WTC11 (cell line): ENCODE data around the gene POU5F1. TPM values are rescaled to one million over a fixed set of nuclear protein-coding genes. Genes with fewer than 3 reads are reported as not detected.

Source experiments
- ATAC-seq: fragments of 200-7000 bp; cut with Tn5 transposase; 2 replicates; pipeline ENCODE4 v1.10.0; 2021; ENCODE audit warnings: mild to moderate bottlenecking, moderate library complexity
- CTCF ChIA-PET: fragments of 300-600 bp; sonication (Branson Sonifier 250); formaldehyde crosslinking; loops from one replicate; lab custom pipeline; 2021; ENCODE audit warnings: antibody characterized with exemption; lab: Charles Lee
- POLR2A ChIA-PET: fragments of 350-600 bp; sonication (Branson Sonifier 250); formaldehyde crosslinking; loops from one replicate; lab custom pipeline; 2021; ENCODE audit warnings: antibody characterized with exemption; lab: Charles Lee
- DNase-seq: peaks from one replicate; pipeline ENCODE4 v3.0.0; 2021; ENCODE audit warnings: low spot score
- H3K27ac Mint-ChIP-seq: 2 replicates; pipeline ENCODE4 v1.8.0; 2021; ENCODE audit warnings: mixed read lengths
- H3K27me3 Mint-ChIP-seq: 2 replicates; pipeline ENCODE4 v1.8.0; 2021; ENCODE audit warnings: low read depth, mild to moderate bottlenecking, moderate library complexity, mixed read lengths
- H3K36me3 Mint-ChIP-seq: 2 replicates; pipeline ENCODE4 v1.8.0; 2021; ENCODE audit warnings: mixed read lengths
- H3K4me1 Mint-ChIP-seq: 2 replicates; pipeline ENCODE4 v1.8.0; 2022; ENCODE audit warnings: mixed read lengths
- H3K4me3 Mint-ChIP-seq: 2 replicates; pipeline ENCODE4 v1.8.0; 2021; ENCODE audit warnings: mild to moderate bottlenecking, moderate library complexity, mixed read lengths
- H3K9me3 Mint-ChIP-seq: 2 replicates; pipeline ENCODE4 v1.8.0; 2021; ENCODE audit warnings: mixed read lengths
- ATF3 ChIP-seq: sonication (generic); formaldehyde crosslinking; conservative IDR thresholded peaks from 2 replicates; pipeline ENCODE4 v1.8.1; 2022; ENCODE audit warnings: mild to moderate bottlenecking, missing genetic modification reagents
- E2F4 ChIP-seq: sonication (generic); formaldehyde crosslinking; IDR thresholded peaks from 2 replicates; pipeline ENCODE4 v1.8.1; 2022; ENCODE audit warnings: low read depth, mild to moderate bottlenecking, moderate library complexity, missing genetic modification reagents, borderline replicate concordance
- EMX1 ChIP-seq: fragments of 250-450 bp; sonication (Bioruptor Pico); IDR thresholded peaks from 2 replicates; pipeline ENCODE4 v1.8.0; 2021; ENCODE audit warnings: mild to moderate bottlenecking
- GABPB1 ChIP-seq: sonication (generic); formaldehyde crosslinking; IDR thresholded peaks from 2 replicates; pipeline ENCODE4 v1.8.1; 2023; ENCODE audit warnings: mild to moderate bottlenecking, missing genetic modification reagents
- IRF2 ChIP-seq: sonication (generic); formaldehyde crosslinking; IDR thresholded peaks from 2 replicates; pipeline ENCODE4 v1.8.0; 2022; ENCODE audit warnings: low read depth, missing genetic modification reagents, borderline replicate concordance
- JUN ChIP-seq: sonication (generic); formaldehyde crosslinking; IDR thresholded peaks from 2 replicates; pipeline ENCODE4 v1.8.0; 2023; ENCODE audit warnings: mild to moderate bottlenecking, missing genetic modification reagents
- MLX ChIP-seq: sonication (generic); formaldehyde crosslinking; IDR thresholded peaks from 2 replicates; pipeline ENCODE4 v1.8.1; 2023; ENCODE audit warnings: mild to moderate bottlenecking, missing genetic modification reagents, moderate library complexity
- MXD4 ChIP-seq: fragments of 250-450 bp; sonication (Bioruptor Pico); IDR thresholded peaks from 2 replicates; pipeline ENCODE4 v1.8.0; 2021; ENCODE audit warnings: mild to moderate bottlenecking, moderate library complexity, borderline replicate concordance
- PREB ChIP-seq: sonication (generic); formaldehyde crosslinking; IDR thresholded peaks from 2 replicates; pipeline ENCODE4 v1.8.1; 2022; ENCODE audit warnings: mild to moderate bottlenecking, missing genetic modification reagents, moderate library complexity, borderline replicate concordance
- RORB ChIP-seq: fragments of 250-450 bp; sonication (Bioruptor Pico); IDR thresholded peaks from 2 replicates; pipeline ENCODE4 v1.9.0; 2021; ENCODE audit warnings: mild to moderate bottlenecking
- SOX15 ChIP-seq: fragments of 250-450 bp; sonication (Bioruptor Pico); IDR thresholded peaks from 2 replicates; pipeline ENCODE4 v1.9.0; 2021; ENCODE audit warnings: mild to moderate bottlenecking
- ZNF138 ChIP-seq: sonication (generic); formaldehyde crosslinking; conservative IDR thresholded peaks from 2 replicates; pipeline ENCODE4 v1.8.1; 2022; ENCODE audit warnings: mild to moderate bottlenecking, moderate library complexity, missing genetic modification reagents
- ZNF232 ChIP-seq: sonication (generic); formaldehyde crosslinking; IDR thresholded peaks from 2 replicates; pipeline ENCODE4 v1.8.0; 2022; ENCODE audit warnings: mild to moderate bottlenecking, missing genetic modification reagents
- total RNA-seq: library from RNA; stranded (reverse); gene quantifications from 3 replicates; pipeline ENCODE4 v1.2.3, GENCODE V29; 2021
- TF ChIP-seq, protein P1 (sequence below): fragments of 250-450 bp; sonication (Bioruptor Pico); IDR thresholded peaks from 2 replicates; pipeline ENCODE4 v1.9.0; 2021; ENCODE audit warnings: mild to moderate bottlenecking
- TF ChIP-seq, protein P2 (sequence below): sonication (generic); formaldehyde crosslinking; IDR thresholded peaks from 2 replicates; pipeline ENCODE4 v1.8.0; 2022; ENCODE audit warnings: mild to moderate bottlenecking, missing genetic modification reagents
- TF ChIP-seq, protein P3 (sequence below): fragments of 200-600 bp; IDR thresholded peaks from 2 replicates; pipeline ENCODE4 v1.8.0; 2022; ENCODE audit warnings: antibody characterized with exemption
- TF ChIP-seq, protein P4 (sequence below): sonication (generic); formaldehyde crosslinking; IDR thresholded peaks from 2 replicates; pipeline ENCODE4 v1.8.0; 2023; ENCODE audit warnings: mild to moderate bottlenecking, missing genetic modification reagents

Gene POU5F1
- total RNA-seq, 1 experiment from 2014 or later: 2,735 TPM

DNA sequence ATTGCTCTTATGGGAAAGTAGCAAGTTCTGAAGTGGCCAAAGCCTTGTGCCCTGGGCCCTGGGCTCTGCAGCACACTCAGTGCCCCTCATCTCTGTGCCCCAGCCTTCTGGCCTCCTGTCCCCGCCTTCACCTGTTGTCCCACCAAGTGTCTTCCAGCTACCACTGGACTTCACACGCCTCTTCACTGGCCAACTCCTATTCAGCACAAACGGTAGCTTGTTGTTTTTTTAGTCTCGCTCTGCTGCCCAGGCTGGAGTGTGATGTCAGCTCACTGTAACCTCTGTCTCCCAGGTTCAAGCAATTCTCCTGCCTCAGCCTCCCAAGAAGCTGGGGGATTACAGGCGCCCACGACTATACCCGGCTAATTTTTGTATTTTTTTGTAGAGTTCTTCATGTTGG, 17.7 kb downstream of the POU5F1 start (continued):
- TF ChIP-seq PREB (CRISPR knock-in tag): no peak
- TF ChIP-seq, protein P1, sequence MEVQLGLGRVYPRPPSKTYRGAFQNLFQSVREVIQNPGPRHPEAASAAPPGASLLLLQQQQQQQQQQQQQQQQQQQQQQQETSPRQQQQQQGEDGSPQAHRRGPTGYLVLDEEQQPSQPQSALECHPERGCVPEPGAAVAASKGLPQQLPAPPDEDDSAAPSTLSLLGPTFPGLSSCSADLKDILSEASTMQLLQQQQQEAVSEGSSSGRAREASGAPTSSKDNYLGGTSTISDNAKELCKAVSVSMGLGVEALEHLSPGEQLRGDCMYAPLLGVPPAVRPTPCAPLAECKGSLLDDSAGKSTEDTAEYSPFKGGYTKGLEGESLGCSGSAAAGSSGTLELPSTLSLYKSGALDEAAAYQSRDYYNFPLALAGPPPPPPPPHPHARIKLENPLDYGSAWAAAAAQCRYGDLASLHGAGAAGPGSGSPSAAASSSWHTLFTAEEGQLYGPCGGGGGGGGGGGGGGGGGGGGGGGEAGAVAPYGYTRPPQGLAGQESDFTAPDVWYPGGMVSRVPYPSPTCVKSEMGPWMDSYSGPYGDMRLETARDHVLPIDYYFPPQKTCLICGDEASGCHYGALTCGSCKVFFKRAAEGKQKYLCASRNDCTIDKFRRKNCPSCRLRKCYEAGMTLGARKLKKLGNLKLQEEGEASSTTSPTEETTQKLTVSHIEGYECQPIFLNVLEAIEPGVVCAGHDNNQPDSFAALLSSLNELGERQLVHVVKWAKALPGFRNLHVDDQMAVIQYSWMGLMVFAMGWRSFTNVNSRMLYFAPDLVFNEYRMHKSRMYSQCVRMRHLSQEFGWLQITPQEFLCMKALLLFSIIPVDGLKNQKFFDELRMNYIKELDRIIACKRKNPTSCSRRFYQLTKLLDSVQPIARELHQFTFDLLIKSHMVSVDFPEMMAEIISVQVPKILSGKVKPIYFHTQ (CRISPR knock-in tag): no peak
- no peak for TF ChIP-seq JUN (CRISPR knock-in tag)
- TF ChIP-seq EMX1 (CRISPR knock-in tag): no peak
- no peak for TF ChIP-seq RORB (CRISPR knock-in tag)
- TF ChIP-seq MLX: no peak
- no peak for TF ChIP-seq ZNF232 (CRISPR knock-in tag)

DNA sequence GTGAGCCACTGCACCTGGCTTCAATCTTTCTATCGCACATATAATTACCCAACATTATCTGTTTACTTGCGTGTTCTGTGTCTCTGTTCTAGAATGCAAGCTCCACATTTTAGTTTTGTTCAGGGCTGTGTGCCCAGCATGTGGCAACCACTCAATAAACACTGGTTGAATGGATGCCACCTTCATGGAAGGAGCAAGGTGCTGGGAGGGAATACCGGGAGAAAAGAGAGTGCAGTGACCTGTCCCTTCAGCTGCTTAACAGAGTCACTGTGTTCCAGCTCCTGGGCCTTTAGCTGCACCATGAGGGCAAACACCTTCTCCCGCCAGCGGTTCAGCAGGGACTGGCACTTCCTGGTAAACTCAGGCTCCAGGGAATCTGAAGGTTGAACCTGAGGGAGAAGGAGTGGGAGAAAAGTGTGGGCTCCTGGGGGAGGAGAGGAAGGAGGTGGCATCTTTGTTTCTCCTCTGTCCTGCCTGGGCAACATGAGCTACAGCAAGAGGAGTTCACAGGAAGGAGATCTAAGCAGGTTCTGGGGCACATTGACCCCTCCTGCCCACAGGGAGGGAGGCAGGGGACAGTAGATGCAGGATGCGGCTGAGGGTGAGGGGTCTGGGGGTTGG, 20.5 kb downstream of the POU5F1 start:
- TF ChIP-seq E2F4 (no peak), SOX15 (CRISPR knock-in tag) (no peak), MXD4 (CRISPR knock-in tag) (no peak), ZNF138 (CRISPR knock-in tag) (no peak), IRF2 (CRISPR knock-in tag) (no peak), GABPB1 (CRISPR knock-in tag) (no peak), ATF3 (CRISPR knock-in tag) (no peak)
- TF ChIP-seq, protein P2, sequence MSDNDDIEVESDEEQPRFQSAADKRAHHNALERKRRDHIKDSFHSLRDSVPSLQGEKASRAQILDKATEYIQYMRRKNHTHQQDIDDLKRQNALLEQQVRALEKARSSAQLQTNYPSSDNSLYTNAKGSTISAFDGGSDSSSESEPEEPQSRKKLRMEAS: no peak
- TF ChIP-seq, protein P3, sequence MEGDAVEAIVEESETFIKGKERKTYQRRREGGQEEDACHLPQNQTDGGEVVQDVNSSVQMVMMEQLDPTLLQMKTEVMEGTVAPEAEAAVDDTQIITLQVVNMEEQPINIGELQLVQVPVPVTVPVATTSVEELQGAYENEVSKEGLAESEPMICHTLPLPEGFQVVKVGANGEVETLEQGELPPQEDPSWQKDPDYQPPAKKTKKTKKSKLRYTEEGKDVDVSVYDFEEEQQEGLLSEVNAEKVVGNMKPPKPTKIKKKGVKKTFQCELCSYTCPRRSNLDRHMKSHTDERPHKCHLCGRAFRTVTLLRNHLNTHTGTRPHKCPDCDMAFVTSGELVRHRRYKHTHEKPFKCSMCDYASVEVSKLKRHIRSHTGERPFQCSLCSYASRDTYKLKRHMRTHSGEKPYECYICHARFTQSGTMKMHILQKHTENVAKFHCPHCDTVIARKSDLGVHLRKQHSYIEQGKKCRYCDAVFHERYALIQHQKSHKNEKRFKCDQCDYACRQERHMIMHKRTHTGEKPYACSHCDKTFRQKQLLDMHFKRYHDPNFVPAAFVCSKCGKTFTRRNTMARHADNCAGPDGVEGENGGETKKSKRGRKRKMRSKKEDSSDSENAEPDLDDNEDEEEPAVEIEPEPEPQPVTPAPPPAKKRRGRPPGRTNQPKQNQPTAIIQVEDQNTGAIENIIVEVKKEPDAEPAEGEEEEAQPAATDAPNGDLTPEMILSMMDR: no peak
- TF ChIP-seq, protein P4, sequence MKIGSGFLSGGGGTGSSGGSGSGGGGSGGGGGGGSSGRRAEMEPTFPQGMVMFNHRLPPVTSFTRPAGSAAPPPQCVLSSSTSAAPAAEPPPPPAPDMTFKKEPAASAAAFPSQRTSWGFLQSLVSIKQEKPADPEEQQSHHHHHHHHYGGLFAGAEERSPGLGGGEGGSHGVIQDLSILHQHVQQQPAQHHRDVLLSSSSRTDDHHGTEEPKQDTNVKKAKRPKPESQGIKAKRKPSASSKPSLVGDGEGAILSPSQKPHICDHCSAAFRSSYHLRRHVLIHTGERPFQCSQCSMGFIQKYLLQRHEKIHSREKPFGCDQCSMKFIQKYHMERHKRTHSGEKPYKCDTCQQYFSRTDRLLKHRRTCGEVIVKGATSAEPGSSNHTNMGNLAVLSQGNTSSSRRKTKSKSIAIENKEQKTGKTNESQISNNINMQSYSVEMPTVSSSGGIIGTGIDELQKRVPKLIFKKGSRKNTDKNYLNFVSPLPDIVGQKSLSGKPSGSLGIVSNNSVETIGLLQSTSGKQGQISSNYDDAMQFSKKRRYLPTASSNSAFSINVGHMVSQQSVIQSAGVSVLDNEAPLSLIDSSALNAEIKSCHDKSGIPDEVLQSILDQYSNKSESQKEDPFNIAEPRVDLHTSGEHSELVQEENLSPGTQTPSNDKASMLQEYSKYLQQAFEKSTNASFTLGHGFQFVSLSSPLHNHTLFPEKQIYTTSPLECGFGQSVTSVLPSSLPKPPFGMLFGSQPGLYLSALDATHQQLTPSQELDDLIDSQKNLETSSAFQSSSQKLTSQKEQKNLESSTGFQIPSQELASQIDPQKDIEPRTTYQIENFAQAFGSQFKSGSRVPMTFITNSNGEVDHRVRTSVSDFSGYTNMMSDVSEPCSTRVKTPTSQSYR: no peak
- TF ChIP-seq, all 79 proteins: peak for 0

More for the DNA sequence above, 20.5 kb downstream of the POU5F1 start:
- Mint-ChIP-seq H3K27me3 (no peaks in the 10 kb centered on the region), H3K9me3 (no peaks in the 10 kb centered on the region), H3K4me3 (no peak overlapping the region), H3K36me3 (peaks cover 57% of the 10 kb centered on the region), H3K27ac (no peak overlapping the region), H3K4me1 (0 out of 2 replicates have a peak, but pooled peaks cover 10% of the 10 kb centered on the region)
- ChIA-PET CTCF (interaction anchor here (0.6 to 1.5 kb wide), 5 partner anchors 9 to 217 kb away, joined by 3 to 4 read pairs (median 3); partner anchors contain the start of gene TCF19), POLR2A (interaction anchor here (1.3 kb wide), 1 partner anchor 20 kb away, joined by 3 read pairs; no protein-coding TSS in a partner anchor)
- ATAC-seq (no peak), DNase-seq (no peak)
